GM06990 (cell line): Measurements from ENCODE around the gene PRKCH.

Experiments used
- DNase-seq: peaks from one replicate; pipeline ENCODE4 v3.0.0-alpha.2; 2011; ENCODE audit not compliant: insufficient read length; ENCODE audit errors: extremely low read depth
- H3K27me3 ChIP-seq: replicated peaks from 2 replicates; pipeline ENCODE4 v1.6.0; 2011; ENCODE audit warnings: low read length; ENCODE audit not compliant: control insufficient read depth, insufficient read depth
- H3K36me3 ChIP-seq: 2 replicates; pipeline ENCODE4 v1.5.1; 2011; ENCODE audit warnings: low read length; ENCODE audit not compliant: control insufficient read depth, insufficient read depth
- H3K4me3 ChIP-seq: replicated peaks from 2 replicates; pipeline ENCODE4 v1.5.1; 2011; ENCODE audit warnings: low read depth, mild to moderate bottlenecking, control low read depth, low read length
- TF ChIP-seq, protein P1 (sequence below): IDR thresholded peaks from 2 replicates; pipeline ENCODE4 v1.5.1; 2011; ENCODE audit warnings: low read length, control low read depth, mild to moderate bottlenecking, inconsistent platforms; ENCODE audit not compliant: insufficient read depth, poor library complexity, severe bottlenecking

The PRKCH gene

GRCh38 chr14:61401461-61401860 lies 80.1 kb downstream of the PRKCH start:
- Histone ChIP-seq H3K36me3 (no peaks in the 10 kb centered on the region), H3K4me3 (no peak overlapping the region), H3K27me3 (no peaks in the 10 kb centered on the region; the same call in 1 of the 2 replicates)
- TF ChIP-seq, protein P1, sequence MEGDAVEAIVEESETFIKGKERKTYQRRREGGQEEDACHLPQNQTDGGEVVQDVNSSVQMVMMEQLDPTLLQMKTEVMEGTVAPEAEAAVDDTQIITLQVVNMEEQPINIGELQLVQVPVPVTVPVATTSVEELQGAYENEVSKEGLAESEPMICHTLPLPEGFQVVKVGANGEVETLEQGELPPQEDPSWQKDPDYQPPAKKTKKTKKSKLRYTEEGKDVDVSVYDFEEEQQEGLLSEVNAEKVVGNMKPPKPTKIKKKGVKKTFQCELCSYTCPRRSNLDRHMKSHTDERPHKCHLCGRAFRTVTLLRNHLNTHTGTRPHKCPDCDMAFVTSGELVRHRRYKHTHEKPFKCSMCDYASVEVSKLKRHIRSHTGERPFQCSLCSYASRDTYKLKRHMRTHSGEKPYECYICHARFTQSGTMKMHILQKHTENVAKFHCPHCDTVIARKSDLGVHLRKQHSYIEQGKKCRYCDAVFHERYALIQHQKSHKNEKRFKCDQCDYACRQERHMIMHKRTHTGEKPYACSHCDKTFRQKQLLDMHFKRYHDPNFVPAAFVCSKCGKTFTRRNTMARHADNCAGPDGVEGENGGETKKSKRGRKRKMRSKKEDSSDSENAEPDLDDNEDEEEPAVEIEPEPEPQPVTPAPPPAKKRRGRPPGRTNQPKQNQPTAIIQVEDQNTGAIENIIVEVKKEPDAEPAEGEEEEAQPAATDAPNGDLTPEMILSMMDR = no peak
- DNase-seq = no peak

- TF ChIP-seq, protein P1 = no peak
- Histone ChIP-seq H3K4me3 (no peak overlapping the region), H3K36me3 (no peaks in the 10 kb centered on the region), H3K27me3 (no peaks in the 10 kb centered on the region; the same call in 1 of the 2 replicates)
- DNase-seq = no peak
Measured at GRCh38 chr14:61403411-61403810, 82.0 kb downstream of the PRKCH start.

GRCh38 chr14:61404637-61405036 lies 83.3 kb downstream of the PRKCH start:
- TF ChIP-seq, protein P1 = no peak
- H3K4me3 ChIP-seq = no peak overlapping the region
- no peak for DNase-seq
- no peaks in the 10 kb centered on the region; the same call in 1 of the 2 replicates for H3K27me3 ChIP-seq
- no peaks in the 10 kb centered on the region for H3K36me3 ChIP-seq

- no peak for DNase-seq
- no peak overlapping the region for H3K4me3 ChIP-seq
- TF ChIP-seq, protein P1 = no peak
Measured at GRCh38 chr14:61406198-61406597, 84.8 kb downstream of the PRKCH start.

DNA sequence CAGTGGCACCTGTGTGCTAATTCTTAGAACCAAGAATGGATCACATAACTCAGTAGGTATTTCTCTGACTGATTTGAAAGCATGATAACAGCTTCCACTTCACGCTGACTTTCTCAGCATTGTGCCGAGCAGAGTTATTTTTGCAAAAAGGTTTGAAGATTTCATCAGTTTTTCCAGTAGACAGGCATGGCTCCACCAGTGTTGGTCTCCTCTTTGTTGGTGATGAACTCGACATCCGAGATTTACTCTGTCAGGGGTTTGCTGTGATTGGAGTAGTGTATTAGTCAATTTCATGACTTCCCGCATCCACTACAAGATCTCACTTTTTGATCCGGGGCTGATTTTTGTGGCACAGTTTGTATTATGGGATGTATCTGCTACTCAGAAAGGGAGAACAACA lies 85.3 kb downstream of the PRKCH start:
- no peak overlapping the region for H3K4me3 ChIP-seq
- no peak for DNase-seq
- H3K36me3 ChIP-seq = no peaks in the 10 kb centered on the region
- TF ChIP-seq, protein P1 = no peak
- no peaks in the 10 kb centered on the region for H3K27me3 ChIP-seq

More at GRCh38 chr14:61406198-61406597, 84.8 kb downstream of the PRKCH start:
- Histone ChIP-seq H3K36me3 (no peaks in the 10 kb centered on the region), H3K27me3 (no peaks in the 10 kb centered on the region; the same call in 1 of the 2 replicates)

GRCh38 chr14:61408498-61408897 lies 87.1 kb downstream of the PRKCH start:
- TF ChIP-seq, protein P1 = no peak
- no peak overlapping the region for H3K4me3 ChIP-seq
- no peaks in the 10 kb centered on the region for H3K27me3 ChIP-seq
- no peak for DNase-seq
- no peaks in the 10 kb centered on the region for H3K36me3 ChIP-seq
